GM18508 (cell line): ENCODE data around the gene CMTM6.
A peak's percentile ranks its signal among the peaks of the same experiment; 100 is the strongest.
"Not testable (repeated sequence)": the region's sequence is repeated elsewhere in the genome, so short reads cannot be mapped to it uniquely, and the experiment has no call there.

Source experiments
- ATAC-seq: cut with Tn5 transposase; IDR thresholded peaks from one replicate; pipeline ENCODE4 v1.9.1; 2021; ENCODE audit warnings: moderate number of reproducible peaks; ENCODE audit not compliant: insufficient read depth, unreplicated experiment

Gene CMTM6

DNA sequence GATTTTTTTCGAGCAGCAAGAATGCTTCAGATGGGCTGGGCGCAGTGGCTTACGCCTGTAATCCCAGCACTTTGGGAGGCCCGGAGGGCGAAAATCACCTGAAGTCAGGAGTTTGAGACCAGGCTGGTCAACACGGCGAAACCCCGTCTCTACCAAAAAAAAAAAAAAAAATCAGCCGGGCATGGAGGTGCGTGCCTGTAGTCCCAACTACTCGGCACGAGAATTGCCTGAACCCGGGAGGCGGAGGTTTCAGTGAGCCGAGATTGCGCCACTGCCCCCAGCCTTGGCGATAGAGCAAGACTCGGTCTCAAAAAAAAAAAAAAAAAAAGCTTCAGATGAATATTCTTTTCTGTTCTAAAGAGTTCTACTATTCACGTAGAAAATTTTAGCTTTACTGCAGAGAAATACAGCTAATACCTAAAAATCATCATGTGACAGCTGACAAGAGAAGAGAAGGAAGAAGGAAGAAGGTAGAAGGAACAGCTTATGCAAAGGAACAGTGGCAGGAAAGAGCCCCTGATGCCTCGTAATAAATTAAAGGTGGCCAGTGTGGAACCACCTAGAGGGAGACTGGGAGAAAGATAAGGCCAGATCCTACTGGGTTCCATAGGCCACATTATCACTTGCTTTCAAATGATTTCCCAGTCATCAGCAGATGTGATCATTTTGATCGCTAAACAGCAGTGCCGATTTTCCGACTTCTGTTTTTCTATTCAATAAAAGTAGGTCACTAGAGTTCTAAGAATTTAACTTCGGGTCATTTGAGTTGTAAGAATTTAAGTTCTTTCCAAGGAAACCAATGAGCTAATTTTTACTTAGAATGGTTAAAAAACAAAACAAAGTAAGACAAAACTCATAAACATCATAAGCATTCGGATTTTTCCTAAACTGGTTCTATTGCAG lies 1.5 kb downstream of the CMTM6 start:
- ATAC-seq: no peak

DNA sequence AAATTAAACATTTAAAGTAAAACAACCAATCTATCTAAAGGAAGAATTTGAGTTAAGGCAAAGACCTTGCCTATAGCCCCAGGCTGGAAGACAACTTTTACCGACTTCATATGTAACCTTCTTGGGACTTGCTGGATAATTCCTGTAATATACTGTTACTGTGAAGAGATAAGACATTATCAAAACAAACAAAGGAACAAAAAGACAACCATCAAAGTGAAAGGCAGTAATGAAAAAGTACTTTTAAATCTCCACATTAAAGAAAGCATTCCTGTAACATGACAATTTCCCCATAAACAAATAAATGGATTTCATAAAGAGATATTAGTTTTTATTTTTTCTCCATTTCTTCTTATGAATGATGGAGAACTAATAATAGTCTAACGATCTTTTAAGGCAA lies 2.4 kb downstream of the CMTM6 start:
- ATAC-seq: no peak

- no peak for ATAC-seq
Observed at GRCh38 chr3:32499585-32499984, 3.1 kb downstream of the CMTM6 start.

GRCh38 chr3:32498992-32499391 lies 3.7 kb downstream of the CMTM6 start:
- ATAC-seq: no peak

- ATAC-seq: no peak
Observed at GRCh38 chr3:32498252-32498651, 4.4 kb downstream of the CMTM6 start.

DNA sequence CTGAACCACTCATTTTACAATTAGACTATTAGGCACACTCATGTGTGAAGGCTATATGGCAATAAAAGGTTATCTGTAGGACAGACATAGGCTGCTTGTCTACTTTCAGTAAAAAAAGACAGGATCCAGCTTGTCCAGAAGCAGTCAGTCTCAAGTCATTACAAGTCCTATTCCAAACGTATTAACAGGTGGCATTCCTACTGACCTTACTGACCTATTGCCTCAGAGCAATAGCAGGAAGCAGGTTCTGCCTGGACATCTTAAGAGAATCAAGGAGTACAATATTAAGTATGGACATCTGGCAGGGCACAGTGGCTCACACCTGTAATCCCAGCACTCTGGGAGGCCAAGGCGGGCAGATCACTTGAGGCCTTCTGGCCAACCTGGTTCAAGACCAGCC lies 7.0 kb downstream of the CMTM6 start:
- no peak for ATAC-seq

- ATAC-seq: no peak
Observed at GRCh38 chr3:32495085-32495484, 7.6 kb downstream of the CMTM6 start.

GRCh38 chr3:32493437-32494414 lies 8.9 kb downstream of the CMTM6 start:
- ATAC-seq: peak; percentile 58

DNA sequence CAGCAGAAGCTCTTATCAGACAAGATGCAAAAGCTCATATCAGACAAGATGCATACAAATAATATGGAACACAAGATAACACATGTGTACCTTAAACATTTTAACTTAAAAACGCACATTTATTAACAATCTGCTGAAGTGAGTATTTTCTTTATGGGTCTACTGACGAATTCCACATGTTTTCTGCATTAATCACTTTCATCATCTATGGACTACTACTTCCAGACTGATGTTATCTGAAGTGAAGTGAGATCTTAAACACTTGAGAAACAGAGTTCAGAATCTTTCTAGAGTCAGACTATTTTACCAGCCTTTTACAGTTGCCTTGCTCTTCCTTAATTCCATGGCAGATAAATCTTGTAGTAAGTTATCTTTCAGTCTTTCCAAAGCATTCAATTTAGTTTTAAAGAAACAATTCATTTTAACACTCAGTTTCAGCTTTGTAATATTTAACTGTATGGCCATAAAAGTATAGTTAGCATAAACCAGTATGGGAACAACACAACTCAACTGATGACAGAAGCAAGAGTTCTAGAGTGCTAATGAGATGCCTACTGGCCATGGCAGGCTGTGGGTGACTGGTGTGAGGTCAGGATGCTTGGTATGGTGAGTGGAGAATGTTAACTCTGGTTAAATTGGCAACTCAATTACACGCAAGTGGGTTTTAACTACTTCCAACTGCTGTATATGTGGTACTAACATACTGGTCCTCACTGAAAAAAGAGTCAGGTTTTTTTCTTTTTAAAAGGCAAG lies 9.8 kb downstream of the CMTM6 start:
- no peak for ATAC-seq

DNA sequence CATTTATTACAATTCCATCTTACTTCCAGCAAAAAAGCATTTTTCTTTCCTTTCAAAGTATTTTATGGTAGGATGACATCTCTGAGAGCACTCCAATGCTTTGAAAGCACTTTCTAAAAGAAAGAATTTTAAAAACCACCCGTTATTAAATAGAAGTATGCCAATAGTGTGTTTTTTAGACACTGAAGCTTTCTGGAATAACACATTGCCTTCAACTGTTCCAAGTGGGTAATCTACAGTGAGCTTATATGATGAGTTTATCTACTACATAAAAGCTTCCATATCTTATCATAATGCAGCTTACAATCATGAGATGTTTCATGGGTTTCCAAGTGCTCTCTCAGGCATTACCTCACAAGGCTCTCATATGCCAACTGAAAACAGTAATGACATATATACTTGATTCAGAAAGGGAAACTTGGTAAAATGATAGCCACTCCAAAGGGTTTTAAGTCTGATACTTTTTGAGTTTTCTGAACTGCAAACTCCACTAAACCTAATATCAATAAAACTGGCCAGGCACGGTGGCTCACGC lies 14.1 kb downstream of the CMTM6 start:
- no peak for ATAC-seq

DNA sequence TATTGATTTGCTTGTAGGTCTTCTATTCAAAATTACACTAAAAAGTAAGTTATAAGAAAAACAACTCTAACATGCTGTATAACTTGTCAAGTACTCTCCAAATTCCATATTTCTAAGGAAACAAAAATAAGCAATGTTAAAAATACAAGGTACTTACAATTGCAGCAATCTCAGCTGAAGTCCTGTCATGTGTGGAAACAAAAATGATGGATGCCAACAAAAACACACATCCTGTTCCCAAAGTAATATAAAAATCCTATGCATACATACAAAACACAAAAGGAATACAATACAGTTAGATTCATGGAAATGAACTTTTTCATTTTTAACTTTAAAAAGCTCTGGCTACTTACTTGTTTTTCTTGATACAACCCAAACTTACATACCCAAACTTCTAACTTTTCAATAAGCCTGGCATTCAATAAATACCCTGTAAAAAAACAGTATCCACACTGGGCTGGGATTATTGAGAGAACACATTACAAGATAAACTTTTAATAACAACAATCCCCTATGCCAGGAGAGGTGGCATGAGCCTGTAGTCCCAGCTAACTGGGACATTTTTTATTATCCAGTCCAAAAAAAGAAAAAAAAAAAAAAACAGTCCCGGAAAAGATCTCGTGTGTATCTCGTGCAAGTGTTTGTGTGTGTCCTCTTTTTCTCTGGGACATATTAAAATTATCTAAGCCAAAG lies 14.7 kb downstream of the CMTM6 start:
- no peak for ATAC-seq

GRCh38 chr3:32484436-32484835 lies 18.2 kb downstream of the CMTM6 start:
- ATAC-seq: no peak

- ATAC-seq: no peak
Observed at GRCh38 chr3:32483772-32484171, 18.9 kb downstream of the CMTM6 start.

DNA sequence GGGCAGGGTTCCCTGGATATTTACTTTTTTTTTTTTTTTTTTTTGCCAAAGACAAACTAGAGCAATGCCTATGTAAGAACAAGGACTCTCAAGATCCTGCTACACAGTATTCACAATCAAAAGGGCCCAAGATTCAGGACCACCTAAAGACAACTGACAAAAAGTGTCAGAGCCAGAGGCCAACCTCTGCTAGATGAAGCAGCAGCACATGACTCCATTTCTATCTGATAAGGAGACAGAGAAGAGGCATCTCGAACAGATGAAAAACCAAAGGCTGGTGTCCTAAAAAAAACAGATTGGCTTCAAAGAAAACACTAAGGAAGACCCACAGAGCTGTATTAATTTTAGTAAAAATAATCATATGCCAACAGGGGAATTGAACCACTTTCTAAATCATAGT lies 20.0 kb downstream of the CMTM6 start:
- no peak for ATAC-seq

- ATAC-seq: no peak
Observed at GRCh38 chr3:32481791-32482631, 20.6 kb downstream of the CMTM6 start.

GRCh38 chr3:32480604-32481003 lies 22.0 kb downstream of the CMTM6 start:
- no peak for ATAC-seq

DNA sequence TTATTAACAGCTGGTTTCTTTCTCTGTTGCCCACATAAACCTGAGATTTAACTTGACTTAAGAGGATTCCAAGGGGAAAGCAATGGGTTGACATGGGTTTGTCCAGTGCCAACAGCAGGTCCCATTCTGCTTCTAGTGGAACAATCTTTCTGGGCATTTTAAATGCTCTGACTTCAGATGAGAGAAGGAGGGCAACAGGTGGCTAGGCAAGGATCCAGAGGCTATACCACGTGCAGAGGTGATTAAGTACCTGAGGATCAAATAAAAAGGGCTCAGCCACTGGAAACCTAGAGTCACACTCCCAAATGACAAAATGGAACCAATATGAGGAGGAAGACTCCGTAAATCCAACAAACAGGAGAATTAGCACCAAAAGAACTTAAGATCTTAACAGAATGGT lies 28.5 kb downstream of the CMTM6 start:
- no peak for ATAC-seq

DNA sequence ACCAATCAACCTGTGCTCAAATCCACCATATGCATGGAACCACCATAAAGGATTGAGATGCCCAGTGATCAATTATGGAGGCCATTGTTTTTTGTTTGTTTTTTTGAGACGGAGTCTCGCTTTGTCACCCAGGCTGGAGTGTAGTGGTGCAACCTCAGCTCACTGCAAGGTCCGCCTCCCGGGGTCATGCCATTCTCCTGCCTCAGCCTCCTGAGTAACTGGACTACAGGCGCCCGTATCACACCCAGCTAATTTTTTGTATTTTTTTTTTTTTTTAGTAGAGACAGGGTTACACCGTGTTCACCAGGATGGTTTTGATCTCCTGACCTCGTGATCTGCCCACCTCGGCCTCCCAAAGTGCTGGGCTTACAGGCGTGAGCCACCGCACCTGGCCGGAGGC lies 30.5 kb downstream of the CMTM6 start:
- ATAC-seq: not testable (repeated sequence)

DNA sequence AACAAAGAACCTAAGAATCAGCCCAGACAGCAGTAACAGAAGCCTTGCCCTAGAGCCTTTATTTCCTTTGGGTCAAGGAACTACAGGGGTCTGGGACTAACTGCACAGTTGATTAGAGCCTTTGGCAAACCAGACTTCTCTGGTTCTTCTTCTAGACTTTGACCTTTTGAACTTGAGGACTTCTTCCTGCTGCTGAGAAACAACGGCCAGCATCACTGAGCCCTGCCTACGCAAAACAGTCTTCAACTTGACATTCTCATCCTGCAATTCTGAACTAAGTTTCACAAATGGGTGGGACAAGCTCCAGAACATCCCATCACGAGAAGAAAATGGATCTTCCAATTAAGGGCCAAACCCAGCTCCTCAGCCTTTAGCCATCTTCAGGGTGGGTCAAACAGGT lies 31.4 kb downstream of the CMTM6 start:
- ATAC-seq: no peak
